NCI-H82 treated with DMSO at 0.1 percent for 48 hours (cell line): ENCODE data around the gene TMED10.
"Not testable (repeated sequence)": the region's sequence is repeated elsewhere in the genome, so short reads cannot be mapped to it uniquely, and the experiment has no call there.

Experiments used
- DNase-seq: peaks from one replicate; lab custom pipeline; 2025; ENCODE audit not compliant: unreplicated experiment; lab: John Stamatoyannopoulos, UW

TMED10 gene

GRCh38 chr14:75191100-75191499, 14.7 kb upstream of the TMED10 start:
- no peak for DNase-seq

GRCh38 chr14:75190023-75190422, 13.6 kb upstream of the TMED10 start:
- DNase-seq: no peak

- no peak for DNase-seq
Measured at GRCh38 chr14:75188520-75189268, 12.3 kb upstream of the TMED10 start.

- DNase-seq: no peak
Measured at GRCh38 chr14:75188086-75188485, 11.7 kb upstream of the TMED10 start.

- DNase-seq: no peak
Measured at GRCh38 chr14:75186953-75187352, 10.5 kb upstream of the TMED10 start.

- no peak for DNase-seq
Measured at GRCh38 chr14:75185251-75186040, 9.0 kb upstream of the TMED10 start.

- no peak for DNase-seq
Measured at GRCh38 chr14:75184492-75184891, 8.1 kb upstream of the TMED10 start.

GRCh38 chr14:75184039-75184438, 7.6 kb upstream of the TMED10 start:
- DNase-seq: no peak

- DNase-seq: no peak
Measured at GRCh38 chr14:75183225-75183624, 6.8 kb upstream of the TMED10 start.

GRCh38 chr14:75182821-75183220, 6.4 kb upstream of the TMED10 start:
- DNase-seq: no peak

- DNase-seq: not testable (repeated sequence)
Measured at GRCh38 chr14:75182163-75182562, 5.8 kb upstream of the TMED10 start.

GRCh38 chr14:75181293-75182062, 5.1 kb upstream of the TMED10 start:
- DNase-seq: no peak

GRCh38 chr14:75175677-75176141, 703 bp downstream of the TMED10 start:
- no peak for DNase-seq

- DNase-seq: no peak
Measured at GRCh38 chr14:75174066-75174465, 2.3 kb downstream of the TMED10 start.

- DNase-seq: peak; percentile 53
Measured at GRCh38 chr14:75170772-75171171, 5.6 kb downstream of the TMED10 start.

- no peak for DNase-seq
Measured at GRCh38 chr14:75168586-75169335, 7.7 kb downstream of the TMED10 start.

- DNase-seq: no peak
Measured at GRCh38 chr14:75167325-75167724, 9.1 kb downstream of the TMED10 start.

- DNase-seq: no peak
Measured at GRCh38 chr14:75165586-75166391, 10.6 kb downstream of the TMED10 start.

GRCh38 chr14:75164809-75165208, 11.6 kb downstream of the TMED10 start:
- DNase-seq: no peak

GRCh38 chr14:75163677-75164076, 12.7 kb downstream of the TMED10 start:
- no peak for DNase-seq
